Measurements from ENCODE around the gene NACC2.

GRCh38 chr9:135985889-135986288 lies 109.2 kb downstream of the NACC2 start:
- TF ChIP-seq MAX (IDR thresholded peaks at IDR 0.05; ENCODE audit: insufficient read depth, insufficient read length) (no peak), CTCF (IDR thresholded peaks at IDR 0.05; ENCODE audit: extremely low read depth in 1 of 2, insufficient read depth in 1 of 2, low read depth in 1 of 2, low read length in 2 of 2) (no peak)
